Suprapubic skin (tissue), 4 donors: ENCODE measurements around the gene PNN. TPM values are rescaled to one million over a fixed set of nuclear protein-coding genes. Genes with fewer than 3 reads are reported as not detected.
"Not testable (repeated sequence)": the region's sequence is repeated elsewhere in the genome, so short reads cannot be mapped to it uniquely, and the experiment has no call there.

Experiments used
- DNase-seq, 2 donors: peaks; one replicate each; pipeline ENCODE4 v3.0.0-alpha.2; 2019; ENCODE audit warnings: low spot score in 2 of 2
- H3K27ac ChIP-seq: fragments of 200-600 bp; sonication (generic); one replicate; pipeline ENCODE4 v1.5.1; 2019
- H3K27me3 ChIP-seq: fragments of 200-600 bp; sonication (generic); one replicate; pipeline ENCODE4 v1.5.1; 2019
- H3K36me3 ChIP-seq: fragments of 200-600 bp; sonication (generic); one replicate; pipeline ENCODE4 v1.5.1; 2019
- H3K4me1 ChIP-seq: fragments of 200-600 bp; sonication (generic); one replicate; pipeline ENCODE4 v1.5.1; 2019
- H3K4me3 ChIP-seq: fragments of 200-600 bp; sonication (generic); one replicate; pipeline ENCODE4 v1.5.1; 2019; ENCODE audit warnings: mild to moderate bottlenecking
- H3K9me3 ChIP-seq: fragments of 200-600 bp; sonication (generic); one replicate; pipeline ENCODE4 v1.5.1; 2019
- EP300 ChIP-seq: sonication (generic); formaldehyde crosslinking; IDR thresholded peaks from one replicate; pipeline ENCODE4 v1.6.1; 2017; ENCODE audit warnings: antibody characterized with exemption
- POLR2A ChIP-seq, 2 donors: fragments of 450-650 bp; IDR thresholded peaks; one replicate each; pipeline ENCODE4 v1.6.1; 2017; ENCODE audit warnings: antibody characterized with exemption in 2 of 2, mild to moderate bottlenecking in 2 of 2, moderate library complexity in 2 of 2
- POLR2AphosphoS5 ChIP-seq, 3 donors: sonication (generic); formaldehyde crosslinking; IDR thresholded peaks; one replicate each; pipeline ENCODE4 v1.6.1; 2017; ENCODE audit warnings: antibody characterized with exemption in 3 of 3
- WGBS: methylation state at CpG from one replicate; pipeline ENCODE4 v1.1.5; 2018; 5-methylcytosine and 5-hydroxymethylcytosine counted together
- total RNA-seq, 4 donors: library from RNA; depleted of rRNA; stranded (reverse); fragments of >200 nt; gene quantifications; one replicate each; pipeline ENCODE4 v1.1.0, GENCODE V29; 2016
- TF ChIP-seq, protein P1 (sequence below), 2 donors: fragments of 200-600 bp in 1 of 2; fragments of 450-650 bp in 1 of 2; sonication (generic) in 1 of 2; IDR thresholded peaks; one replicate each; pipeline ENCODE4 v1.5.1; 2016 to 2019; ENCODE audit warnings: antibody characterized with exemption in 2 of 2, mild to moderate bottlenecking in 1 of 2, moderate library complexity in 1 of 2

Gene PNN
- total RNA-seq, 4 donors from 2014 or later = 24.8 to 63.3 (median 26.4) TPM

GRCh38 chr14:39217214-39217879 lies 42.3 kb downstream of the PNN start:
- Histone ChIP-seq H3K27me3 (no peaks in the 10 kb centered on the region), H3K36me3 (no peaks in the 10 kb centered on the region), H3K9me3 (no peaks in the 10 kb centered on the region), H3K4me3 (no peak overlapping the region), H3K4me1 (peaks cover 3% of the 10 kb centered on the region), H3K27ac (no peak overlapping the region)
- TF ChIP-seq POLR2AphosphoS5 (IDR thresholded peaks at IDR 0.05) = no peak
- no peak for TF ChIP-seq EP300
- TF ChIP-seq, protein P1, sequence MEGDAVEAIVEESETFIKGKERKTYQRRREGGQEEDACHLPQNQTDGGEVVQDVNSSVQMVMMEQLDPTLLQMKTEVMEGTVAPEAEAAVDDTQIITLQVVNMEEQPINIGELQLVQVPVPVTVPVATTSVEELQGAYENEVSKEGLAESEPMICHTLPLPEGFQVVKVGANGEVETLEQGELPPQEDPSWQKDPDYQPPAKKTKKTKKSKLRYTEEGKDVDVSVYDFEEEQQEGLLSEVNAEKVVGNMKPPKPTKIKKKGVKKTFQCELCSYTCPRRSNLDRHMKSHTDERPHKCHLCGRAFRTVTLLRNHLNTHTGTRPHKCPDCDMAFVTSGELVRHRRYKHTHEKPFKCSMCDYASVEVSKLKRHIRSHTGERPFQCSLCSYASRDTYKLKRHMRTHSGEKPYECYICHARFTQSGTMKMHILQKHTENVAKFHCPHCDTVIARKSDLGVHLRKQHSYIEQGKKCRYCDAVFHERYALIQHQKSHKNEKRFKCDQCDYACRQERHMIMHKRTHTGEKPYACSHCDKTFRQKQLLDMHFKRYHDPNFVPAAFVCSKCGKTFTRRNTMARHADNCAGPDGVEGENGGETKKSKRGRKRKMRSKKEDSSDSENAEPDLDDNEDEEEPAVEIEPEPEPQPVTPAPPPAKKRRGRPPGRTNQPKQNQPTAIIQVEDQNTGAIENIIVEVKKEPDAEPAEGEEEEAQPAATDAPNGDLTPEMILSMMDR (IDR thresholded peaks at IDR 0.05) = no peak
- TF ChIP-seq POLR2A (IDR thresholded peaks at IDR 0.05) = no peak
- WGBS = 66% methylated on average over 8 of the region's 8 CpGs
- DNase-seq = no peak

DNA sequence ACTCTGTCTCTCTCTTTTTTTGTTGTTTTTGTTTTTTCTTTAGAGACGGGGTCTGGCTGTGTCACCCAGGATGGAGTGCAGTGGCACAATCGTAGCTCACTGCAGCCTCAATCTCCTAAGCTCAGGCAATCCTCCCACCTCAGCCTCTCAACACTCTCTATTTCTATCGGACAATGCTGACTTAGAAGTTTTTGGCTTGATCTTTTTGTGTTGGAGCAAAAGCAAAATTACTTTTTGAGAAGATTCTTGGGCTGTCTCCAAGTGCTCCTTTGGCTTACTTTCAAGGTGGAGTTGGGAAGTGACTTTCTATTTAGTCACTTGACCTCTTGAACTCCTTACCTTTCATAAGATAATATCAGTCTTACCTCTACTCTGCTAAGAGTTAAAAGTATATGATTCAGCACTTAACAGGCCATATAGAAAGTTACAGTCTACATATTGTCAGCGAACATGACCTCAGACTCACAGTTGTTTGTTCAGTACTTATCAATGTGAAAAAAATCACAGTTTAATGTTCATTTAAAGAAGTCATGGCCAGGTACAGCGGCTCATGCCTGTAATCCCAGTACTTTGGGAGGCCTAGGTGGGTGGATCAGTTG lies 43.2 kb downstream of the PNN start:
- Histone ChIP-seq H3K36me3 (no peaks in the 10 kb centered on the region), H3K4me3 (no peak overlapping the region), H3K27ac (no peak overlapping the region), H3K4me1 (peaks cover 3% of the 10 kb centered on the region), H3K9me3 (no peaks in the 10 kb centered on the region), H3K27me3 (no peaks in the 10 kb centered on the region)
- TF ChIP-seq, protein P1 (IDR thresholded peaks at IDR 0.05) = no peak
- 57% methylated on average over 5 of the region's 5 CpGs for WGBS
- no peak for DNase-seq

GRCh38 chr14:39219075-39219499 lies 44.0 kb downstream of the PNN start:
- 54% methylated on average over 3 of the region's 3 CpGs for WGBS
- no peak overlapping the region for H3K27ac ChIP-seq
- DNase-seq = no peak

GRCh38 chr14:39220473-39220872 lies 45.4 kb downstream of the PNN start:
- WGBS = 88% methylated on average over 1 of the region's 1 CpG
- H3K4me3 ChIP-seq, H3K27me3 ChIP-seq, H3K9me3 ChIP-seq, H3K4me1 ChIP-seq, H3K36me3 ChIP-seq, DNase-seq, H3K27ac ChIP-seq: not testable (repeated sequence)

More at GRCh38 chr14:39219075-39219499, 44.0 kb downstream of the PNN start:
- H3K4me1 ChIP-seq = peaks cover 3% of the 10 kb centered on the region
- H3K36me3 ChIP-seq = no peaks in the 10 kb centered on the region
- TF ChIP-seq, protein P1 (IDR thresholded peaks at IDR 0.05) = no peak
- TF ChIP-seq POLR2A (IDR thresholded peaks at IDR 0.05) = no peak
- no peak for TF ChIP-seq EP300
- no peaks in the 10 kb centered on the region for H3K9me3 ChIP-seq
- no peaks in the 10 kb centered on the region for H3K27me3 ChIP-seq
- H3K4me3 ChIP-seq = no peak overlapping the region

DNA sequence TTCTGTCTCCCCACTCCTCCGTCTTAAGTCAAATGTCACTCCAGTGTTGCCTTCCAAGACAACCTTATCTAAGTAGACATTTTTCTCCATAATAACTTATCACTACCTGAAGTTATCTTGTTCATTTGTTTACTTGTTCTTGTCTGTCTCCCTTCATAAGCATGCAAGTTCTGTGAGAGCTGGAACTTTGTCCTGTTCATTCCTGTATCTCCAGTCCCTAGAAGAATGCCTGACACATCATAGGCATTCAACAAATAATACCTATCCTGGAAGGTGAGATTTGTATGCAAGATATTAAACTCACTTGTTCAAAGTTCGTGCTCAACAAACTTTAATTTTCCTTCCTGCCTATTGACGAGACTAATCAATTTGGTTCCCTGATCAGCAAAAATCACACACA lies 53.0 kb downstream of the PNN start:
- H3K36me3 ChIP-seq = no peaks in the 10 kb centered on the region
- H3K9me3 ChIP-seq = no peaks in the 10 kb centered on the region
- DNase-seq = no peak
- TF ChIP-seq, protein P1 (IDR thresholded peaks at IDR 0.05) = no peak
- TF ChIP-seq EP300 = no peak
- no peak for TF ChIP-seq POLR2AphosphoS5 (IDR thresholded peaks at IDR 0.05)
- no peak for TF ChIP-seq POLR2A (IDR thresholded peaks at IDR 0.05)
- H3K27ac ChIP-seq = no peak overlapping the region
- 96% methylated on average over 3 of the region's 3 CpGs for WGBS
- no peaks in the 10 kb centered on the region for H3K4me1 ChIP-seq
- no peak overlapping the region for H3K4me3 ChIP-seq
- no peaks in the 10 kb centered on the region for H3K27me3 ChIP-seq
